ENCODE results near the gene PEMT.

- TF ChIP-seq CTCF (conservative IDR thresholded peaks at IDR 0.05 in 1 of 2, IDR thresholded peaks at IDR 0.05 in 1 of 2; ENCODE audit: low read depth in 1 of 2, low read length in 2 of 2) (no peak), EZH2 (IDR thresholded peaks at IDR 0.05; ENCODE audit: low read length, missing control alignments) (no peak)
Measured at GRCh38 chr17:17540278-17540906, 51.1 kb downstream of the PEMT start.

Measured in fibroblast of lung (primary cell).